ENCODE results near the gene PLA2G3.

The PLA2G3 gene

GRCh38 chr22:31137721-31138120, 2.6 kb downstream of the PLA2G3 start:
- H3K36me3 ChIP-seq (ENCODE audit: control insufficient read depth, insufficient read depth, low read length): no peaks in the 10 kb centered on the region
- no peaks in the 10 kb centered on the region for H3K4me1 ChIP-seq (ENCODE audit: control insufficient read depth, insufficient read depth, low read length, poor library complexity, severe bottlenecking)
- H3K27me3 ChIP-seq (replicated peaks; ENCODE audit: control insufficient read depth, insufficient read depth, low read length, poor library complexity, severe bottlenecking): no peaks in the 10 kb centered on the region
- H3K4me3 ChIP-seq (ENCODE audit: insufficient read depth, low read depth, low read length, poor library complexity, severe bottlenecking): no peak overlapping the region
- no peak overlapping the region for H3K27ac ChIP-seq (ENCODE audit: insufficient read depth, low read length, poor library complexity, severe bottlenecking)
- H3K9me3 ChIP-seq (ENCODE audit: control insufficient read depth, low read length): no peaks in the 10 kb centered on the region
- no peak for DNase-seq

- no peak overlapping the region for H3K27ac ChIP-seq (ENCODE audit: insufficient read depth, low read length, poor library complexity, severe bottlenecking)
- no peaks in the 10 kb centered on the region for H3K27me3 ChIP-seq (replicated peaks; ENCODE audit: control insufficient read depth, insufficient read depth, low read length, poor library complexity, severe bottlenecking)
- no peaks in the 10 kb centered on the region for H3K9me3 ChIP-seq (ENCODE audit: control insufficient read depth, low read length)
- H3K4me3 ChIP-seq (ENCODE audit: insufficient read depth, low read depth, low read length, poor library complexity, severe bottlenecking): no peak overlapping the region
- no peaks in the 10 kb centered on the region for H3K4me1 ChIP-seq (ENCODE audit: control insufficient read depth, insufficient read depth, low read length, poor library complexity, severe bottlenecking)
- no peak for DNase-seq
- H3K36me3 ChIP-seq (ENCODE audit: control insufficient read depth, insufficient read depth, low read length): no peaks in the 10 kb centered on the region
These were observed 3.6 kb downstream of the PLA2G3 start for GRCh38 chr22:31136711-31137110.

GRCh38 chr22:31136155-31136554, 4.2 kb downstream of the PLA2G3 start:
- no peak overlapping the region for H3K27ac ChIP-seq (ENCODE audit: insufficient read depth, low read length, poor library complexity, severe bottlenecking)
- no peak for DNase-seq
- no peak overlapping the region for H3K4me3 ChIP-seq (ENCODE audit: insufficient read depth, low read depth, low read length, poor library complexity, severe bottlenecking)
- no peaks in the 10 kb centered on the region for H3K36me3 ChIP-seq (ENCODE audit: control insufficient read depth, insufficient read depth, low read length)
- no peaks in the 10 kb centered on the region for H3K4me1 ChIP-seq (ENCODE audit: control insufficient read depth, insufficient read depth, low read length, poor library complexity, severe bottlenecking)
- no peaks in the 10 kb centered on the region for H3K9me3 ChIP-seq (ENCODE audit: control insufficient read depth, low read length)
- no peaks in the 10 kb centered on the region for H3K27me3 ChIP-seq (replicated peaks; ENCODE audit: control insufficient read depth, insufficient read depth, low read length, poor library complexity, severe bottlenecking)

GRCh38 chr22:31135706-31136105, 4.6 kb downstream of the PLA2G3 start:
- Histone ChIP-seq H3K4me1 (ENCODE audit: control insufficient read depth, insufficient read depth, low read length, poor library complexity, severe bottlenecking) (no peaks in the 10 kb centered on the region), H3K36me3 (ENCODE audit: control insufficient read depth, insufficient read depth, low read length) (no peaks in the 10 kb centered on the region), H3K9me3 (ENCODE audit: control insufficient read depth, low read length) (no peaks in the 10 kb centered on the region), H3K4me3 (ENCODE audit: insufficient read depth, low read depth, low read length, poor library complexity, severe bottlenecking) (no peak overlapping the region), H3K27me3 (replicated peaks; ENCODE audit: control insufficient read depth, insufficient read depth, low read length, poor library complexity, severe bottlenecking) (no peaks in the 10 kb centered on the region), H3K27ac (ENCODE audit: insufficient read depth, low read length, poor library complexity, severe bottlenecking) (no peak overlapping the region)
- no peak for DNase-seq

GRCh38 chr22:31134688-31135087, 5.6 kb downstream of the PLA2G3 start:
- Histone ChIP-seq H3K36me3 (ENCODE audit: control insufficient read depth, insufficient read depth, low read length) (no peaks in the 10 kb centered on the region), H3K27ac (ENCODE audit: insufficient read depth, low read length, poor library complexity, severe bottlenecking) (no peak overlapping the region), H3K9me3 (ENCODE audit: control insufficient read depth, low read length) (no peaks in the 10 kb centered on the region), H3K27me3 (replicated peaks; ENCODE audit: control insufficient read depth, insufficient read depth, low read length, poor library complexity, severe bottlenecking) (no peaks in the 10 kb centered on the region), H3K4me3 (ENCODE audit: insufficient read depth, low read depth, low read length, poor library complexity, severe bottlenecking) (no peak overlapping the region), H3K4me1 (ENCODE audit: control insufficient read depth, insufficient read depth, low read length, poor library complexity, severe bottlenecking) (no peaks in the 10 kb centered on the region)
- DNase-seq: no peak

- Histone ChIP-seq H3K36me3 (ENCODE audit: control insufficient read depth, insufficient read depth, low read length) (no peaks in the 10 kb centered on the region), H3K27ac (ENCODE audit: insufficient read depth, low read length, poor library complexity, severe bottlenecking) (no peak overlapping the region), H3K4me3 (ENCODE audit: insufficient read depth, low read depth, low read length, poor library complexity, severe bottlenecking) (no peak overlapping the region), H3K4me1 (ENCODE audit: control insufficient read depth, insufficient read depth, low read length, poor library complexity, severe bottlenecking) (no peaks in the 10 kb centered on the region), H3K27me3 (replicated peaks; ENCODE audit: control insufficient read depth, insufficient read depth, low read length, poor library complexity, severe bottlenecking) (no peaks in the 10 kb centered on the region), H3K9me3 (ENCODE audit: control insufficient read depth, low read length) (no peaks in the 10 kb centered on the region)
- DNase-seq: no peak
These were observed 6.4 kb downstream of the PLA2G3 start for GRCh38 chr22:31133911-31134310.

- H3K4me1 ChIP-seq (ENCODE audit: control insufficient read depth, insufficient read depth, low read length, poor library complexity, severe bottlenecking): no peaks in the 10 kb centered on the region
- H3K36me3 ChIP-seq (ENCODE audit: control insufficient read depth, insufficient read depth, low read length): no peaks in the 10 kb centered on the region
- no peak overlapping the region for H3K27ac ChIP-seq (ENCODE audit: insufficient read depth, low read length, poor library complexity, severe bottlenecking)
- no peaks in the 10 kb centered on the region for H3K9me3 ChIP-seq (ENCODE audit: control insufficient read depth, low read length)
- DNase-seq: no peak
- H3K4me3 ChIP-seq (ENCODE audit: insufficient read depth, low read depth, low read length, poor library complexity, severe bottlenecking): no peak overlapping the region
- no peaks in the 10 kb centered on the region for H3K27me3 ChIP-seq (replicated peaks; ENCODE audit: control insufficient read depth, insufficient read depth, low read length, poor library complexity, severe bottlenecking)
These were observed 9.4 kb downstream of the PLA2G3 start for GRCh38 chr22:31130873-31131272.

- Histone ChIP-seq H3K9me3 (ENCODE audit: control insufficient read depth, low read length) (no peaks in the 10 kb centered on the region), H3K27ac (ENCODE audit: insufficient read depth, low read length, poor library complexity, severe bottlenecking) (no peak overlapping the region), H3K27me3 (replicated peaks; ENCODE audit: control insufficient read depth, insufficient read depth, low read length, poor library complexity, severe bottlenecking) (no peaks in the 10 kb centered on the region), H3K4me1 (ENCODE audit: control insufficient read depth, insufficient read depth, low read length, poor library complexity, severe bottlenecking) (no peaks in the 10 kb centered on the region), H3K4me3 (ENCODE audit: insufficient read depth, low read depth, low read length, poor library complexity, severe bottlenecking) (no peak overlapping the region), H3K36me3 (ENCODE audit: control insufficient read depth, insufficient read depth, low read length) (no peaks in the 10 kb centered on the region)
- no peak for DNase-seq
These were observed 12.2 kb downstream of the PLA2G3 start for GRCh38 chr22:31128156-31128555.

GRCh38 chr22:31127181-31127772, 13.0 kb downstream of the PLA2G3 start:
- Histone ChIP-seq H3K27me3 (replicated peaks; ENCODE audit: control insufficient read depth, insufficient read depth, low read length, poor library complexity, severe bottlenecking) (no peaks in the 10 kb centered on the region), H3K4me1 (ENCODE audit: control insufficient read depth, insufficient read depth, low read length, poor library complexity, severe bottlenecking) (no peaks in the 10 kb centered on the region), H3K4me3 (ENCODE audit: insufficient read depth, low read depth, low read length, poor library complexity, severe bottlenecking) (no peak overlapping the region), H3K36me3 (ENCODE audit: control insufficient read depth, insufficient read depth, low read length) (no peaks in the 10 kb centered on the region), H3K27ac (ENCODE audit: insufficient read depth, low read length, poor library complexity, severe bottlenecking) (no peak overlapping the region), H3K9me3 (ENCODE audit: control insufficient read depth, low read length) (no peaks in the 10 kb centered on the region)
- DNase-seq: no peak

GRCh38 chr22:31126869-31127175, 13.5 kb downstream of the PLA2G3 start:
- DNase-seq: no peak
- no peak overlapping the region for H3K27ac ChIP-seq (ENCODE audit: insufficient read depth, low read length, poor library complexity, severe bottlenecking)
- H3K9me3 ChIP-seq (ENCODE audit: control insufficient read depth, low read length): no peaks in the 10 kb centered on the region
- H3K36me3 ChIP-seq (ENCODE audit: control insufficient read depth, insufficient read depth, low read length): no peaks in the 10 kb centered on the region
- no peaks in the 10 kb centered on the region for H3K27me3 ChIP-seq (replicated peaks; ENCODE audit: control insufficient read depth, insufficient read depth, low read length, poor library complexity, severe bottlenecking)
- no peak overlapping the region for H3K4me3 ChIP-seq (ENCODE audit: insufficient read depth, low read depth, low read length, poor library complexity, severe bottlenecking)
- no peaks in the 10 kb centered on the region for H3K4me1 ChIP-seq (ENCODE audit: control insufficient read depth, insufficient read depth, low read length, poor library complexity, severe bottlenecking)

Measured in effector memory CD4-positive, alpha-beta T cell (primary cell).